Left forelimb (tissue), 1 donor: ENCODE results near the gene CMTM3.
"Not testable (repeated sequence)": the region's sequence is repeated elsewhere in the genome, so short reads cannot be mapped to it uniquely, and the experiment has no call there.

Experiments used
- DNase-seq: peaks from one replicate; pipeline ENCODE4 v3.0.0-alpha.2; 2018; ENCODE audit warnings: low spot score

CMTM3 gene

DNA sequence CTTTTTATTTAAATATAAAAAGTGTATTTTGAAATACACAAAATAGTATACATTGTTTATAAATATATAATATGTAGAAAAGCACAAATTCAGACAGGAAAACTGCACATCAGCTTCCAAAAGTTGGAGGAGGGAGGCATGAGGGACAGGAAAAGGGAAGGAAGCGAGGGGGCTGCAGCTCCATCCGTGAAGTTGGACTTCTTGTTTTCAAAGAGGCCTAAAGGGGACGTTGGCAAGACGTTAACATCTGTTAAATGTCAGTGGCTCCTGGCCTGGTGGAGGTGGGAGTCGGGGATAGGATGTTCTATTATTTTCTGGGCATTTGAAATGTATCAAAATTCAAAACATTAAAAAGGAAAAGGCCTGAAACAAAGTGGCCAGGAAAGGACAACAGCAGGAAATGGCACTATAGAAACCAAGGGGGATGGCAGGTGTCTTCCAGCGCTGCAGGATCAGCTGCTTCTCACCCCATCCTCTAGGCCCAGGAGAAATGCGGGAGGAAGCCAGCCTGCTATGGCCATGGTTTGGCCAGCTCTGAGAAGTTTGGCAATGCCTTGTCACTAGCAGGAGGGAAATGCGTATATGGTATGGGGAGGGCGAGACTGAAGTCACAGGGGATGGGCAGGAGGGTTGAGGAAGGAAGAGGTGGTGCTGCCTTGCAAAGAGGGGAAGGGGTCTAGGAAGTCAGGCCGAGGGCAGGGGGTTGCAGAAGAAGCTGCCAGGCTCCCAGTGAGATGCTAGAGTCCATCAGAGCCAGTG, 18.8 kb upstream of the CMTM3 start:
- no peak for DNase-seq

DNA sequence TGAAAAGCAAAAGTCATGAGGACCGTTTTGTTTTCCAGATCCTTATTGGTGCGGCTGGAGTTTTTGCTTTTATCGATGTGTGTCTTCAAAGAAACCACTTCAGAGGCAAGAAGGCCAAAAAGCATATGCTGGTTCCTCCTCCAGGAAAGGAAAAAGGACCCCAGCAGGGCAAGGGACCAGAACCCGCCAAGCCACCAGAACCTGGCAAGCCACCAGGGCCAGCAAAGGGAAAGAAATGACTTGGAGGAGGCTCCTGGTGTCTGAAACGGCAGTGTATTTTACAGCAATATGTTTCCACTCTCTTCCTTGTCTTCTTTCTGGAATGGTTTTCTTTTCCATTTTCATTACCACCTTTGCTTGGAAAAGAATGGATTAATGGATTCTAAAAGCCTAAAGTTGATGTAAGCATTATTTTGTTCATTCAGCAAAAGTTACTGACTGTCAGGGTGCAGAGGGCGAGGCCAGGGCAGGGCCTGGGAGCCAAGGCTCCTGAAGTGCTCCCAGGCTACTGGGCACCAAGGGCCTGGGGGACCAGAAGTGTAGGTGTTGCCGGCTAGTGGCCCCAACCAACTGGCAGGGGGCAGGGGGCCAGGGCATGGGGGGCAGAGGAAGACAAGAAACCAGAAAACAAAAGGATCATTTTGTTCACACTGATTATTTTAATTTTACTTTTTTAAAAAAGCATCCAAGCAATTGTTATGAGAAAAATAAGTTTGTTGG, 16.5 kb upstream of the CMTM3 start:
- no peak for DNase-seq

DNA sequence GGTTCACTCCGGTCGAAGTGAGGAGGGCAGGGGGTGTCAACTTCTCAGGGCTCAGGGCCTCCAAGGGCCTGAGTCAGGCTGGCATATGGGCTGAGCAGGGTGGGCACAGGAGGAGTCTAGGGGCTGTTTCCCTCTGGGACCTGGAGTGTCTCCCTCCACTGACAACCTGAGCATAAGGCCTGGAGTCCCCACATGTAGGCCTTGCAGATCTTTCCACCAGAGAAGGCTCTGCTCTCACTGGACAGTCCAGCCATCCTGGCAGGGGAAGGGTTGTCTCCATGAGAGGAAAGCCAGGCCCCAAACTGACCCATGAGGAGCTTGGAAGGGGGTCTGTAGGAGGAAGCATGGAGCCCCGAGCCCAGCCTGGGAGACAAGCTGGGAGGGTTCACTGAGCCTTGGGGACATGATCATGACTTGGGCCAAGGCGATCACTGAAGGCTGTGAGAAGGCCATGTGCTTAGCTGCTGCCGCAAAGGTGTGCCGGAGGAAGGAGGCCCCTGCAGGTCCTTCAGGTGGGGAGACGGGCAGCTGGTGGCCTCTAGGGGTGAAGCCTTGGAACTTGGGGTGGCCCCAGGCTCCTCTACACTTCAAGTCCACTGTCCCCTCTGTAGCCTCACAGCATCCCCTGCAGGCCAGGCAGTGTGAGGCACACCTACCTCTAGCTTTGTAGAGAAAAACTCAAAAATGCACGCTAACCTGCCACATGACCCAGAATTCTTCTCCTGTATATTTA, 15.4 kb upstream of the CMTM3 start:
- no peak for DNase-seq

DNA sequence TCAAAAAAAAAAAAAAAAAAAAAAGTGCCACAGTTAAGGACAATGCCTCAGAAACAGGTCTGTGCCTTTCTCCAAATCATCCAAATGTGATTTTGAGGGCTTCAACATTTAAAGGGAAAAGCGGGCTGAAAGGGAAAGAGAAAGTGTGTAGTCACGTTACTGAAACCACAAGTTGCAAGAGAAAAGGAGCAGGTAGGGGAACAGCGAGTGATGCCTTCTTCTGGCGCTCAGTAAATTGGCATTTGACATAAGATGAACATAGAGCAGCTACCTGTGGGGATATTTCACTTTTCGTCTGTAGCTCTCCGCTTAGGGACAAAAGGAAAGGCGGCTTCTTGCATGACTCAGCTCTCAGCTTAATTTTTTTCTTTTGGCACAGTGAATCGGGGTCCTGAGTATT, 14.2 kb upstream of the CMTM3 start:
- no peak for DNase-seq

DNA sequence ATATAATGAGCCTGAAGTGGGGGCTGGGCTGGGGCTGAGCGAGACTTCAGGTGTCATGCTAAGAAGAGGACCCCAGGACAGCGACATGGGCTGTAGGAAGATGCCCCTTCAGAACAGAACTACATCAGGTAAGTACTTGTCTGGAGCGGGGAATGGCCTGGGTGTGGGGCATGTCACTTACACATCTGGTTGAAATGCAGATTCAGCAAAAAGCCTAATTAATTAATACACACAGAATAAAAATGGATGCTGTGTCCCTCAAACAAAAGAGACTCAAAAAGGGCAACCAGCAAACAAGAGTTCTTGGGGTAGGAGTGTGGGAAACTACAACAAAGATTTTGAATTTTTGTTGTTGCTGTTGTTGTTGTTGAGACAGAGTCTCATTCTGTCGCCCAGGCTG, 13.5 kb upstream of the CMTM3 start:
- DNase-seq, result no peak

DNA sequence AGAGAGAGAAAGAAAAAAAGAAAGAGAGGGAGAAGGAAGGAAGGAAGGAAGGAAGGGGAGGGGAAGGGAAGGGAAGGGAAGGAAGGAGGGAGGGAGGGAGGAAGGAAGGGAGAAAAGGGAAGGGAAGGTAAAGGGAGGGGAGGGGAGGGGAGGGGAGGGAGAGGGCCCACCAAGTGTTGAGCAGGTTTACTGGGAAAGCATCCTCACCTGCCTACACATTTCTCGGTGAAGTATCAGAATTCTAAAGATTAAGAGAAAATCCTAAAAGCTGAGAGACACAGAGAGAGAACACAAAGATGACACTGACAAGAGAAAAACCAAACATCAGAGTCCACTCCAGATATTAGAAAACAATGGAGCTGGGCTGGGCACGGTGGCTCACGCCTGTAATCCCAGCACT, 12.3 kb upstream of the CMTM3 start:
- no peak for DNase-seq

DNA sequence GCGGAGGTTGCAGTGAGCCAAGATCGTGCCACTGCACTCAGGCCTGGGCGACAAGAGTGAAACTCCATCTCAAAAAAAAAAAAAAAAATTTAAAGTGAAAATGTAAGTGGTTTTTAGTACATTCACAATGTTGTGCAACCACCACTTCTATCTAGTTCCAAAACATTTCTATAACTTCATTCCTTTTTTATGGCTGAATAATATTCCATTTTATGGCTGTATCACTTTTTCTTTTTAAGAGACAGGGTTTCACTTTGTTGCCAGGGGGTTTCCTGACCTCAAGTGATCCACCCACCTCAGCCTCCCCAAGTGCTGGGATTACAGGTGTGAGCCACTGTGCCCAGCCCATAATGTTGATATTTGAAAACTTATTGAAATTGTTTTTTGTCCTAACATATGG, 11.7 kb upstream of the CMTM3 start:
- DNase-seq, result no peak

DNA sequence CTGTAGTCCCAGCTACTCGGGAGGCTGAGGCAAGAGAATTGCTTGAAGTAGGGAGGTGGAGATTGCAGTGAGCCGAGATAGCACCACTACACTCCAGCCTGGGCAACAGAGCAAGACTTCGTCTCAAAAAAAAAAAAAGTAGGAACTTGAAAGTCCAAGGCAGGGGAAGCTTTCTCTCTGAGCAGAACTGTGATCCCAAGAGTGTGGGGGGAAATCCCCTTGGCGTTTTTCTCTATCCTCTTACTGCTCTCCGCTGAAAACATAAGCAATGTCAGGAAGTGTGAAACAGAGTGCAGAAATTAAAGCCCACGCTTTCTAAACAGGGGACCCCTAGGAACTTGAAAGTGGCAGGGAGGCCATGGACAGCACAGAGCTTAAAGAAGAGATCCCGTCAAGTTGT, 9.8 kb upstream of the CMTM3 start:
- no peak for DNase-seq

DNA sequence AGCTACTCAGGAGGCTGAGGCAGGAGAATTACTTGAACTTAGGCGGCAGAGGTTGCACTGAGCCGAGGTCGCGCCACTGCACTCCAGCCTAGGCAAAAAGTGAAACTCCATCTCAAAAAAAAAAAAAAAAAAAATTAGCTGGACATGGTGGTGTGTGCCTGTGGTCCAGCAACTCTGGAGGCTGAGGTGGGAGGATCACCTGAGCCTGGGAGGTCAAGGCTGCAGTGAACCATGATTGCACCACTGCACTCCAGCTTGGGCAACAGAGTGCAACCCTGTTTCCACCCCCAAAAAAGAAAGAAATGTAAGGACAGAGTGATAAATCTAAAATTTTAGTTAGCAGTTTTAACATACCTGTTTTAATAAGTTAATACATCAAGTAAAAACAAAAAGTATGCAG, 7.9 kb upstream of the CMTM3 start:
- not testable (repeated sequence) for DNase-seq

DNA sequence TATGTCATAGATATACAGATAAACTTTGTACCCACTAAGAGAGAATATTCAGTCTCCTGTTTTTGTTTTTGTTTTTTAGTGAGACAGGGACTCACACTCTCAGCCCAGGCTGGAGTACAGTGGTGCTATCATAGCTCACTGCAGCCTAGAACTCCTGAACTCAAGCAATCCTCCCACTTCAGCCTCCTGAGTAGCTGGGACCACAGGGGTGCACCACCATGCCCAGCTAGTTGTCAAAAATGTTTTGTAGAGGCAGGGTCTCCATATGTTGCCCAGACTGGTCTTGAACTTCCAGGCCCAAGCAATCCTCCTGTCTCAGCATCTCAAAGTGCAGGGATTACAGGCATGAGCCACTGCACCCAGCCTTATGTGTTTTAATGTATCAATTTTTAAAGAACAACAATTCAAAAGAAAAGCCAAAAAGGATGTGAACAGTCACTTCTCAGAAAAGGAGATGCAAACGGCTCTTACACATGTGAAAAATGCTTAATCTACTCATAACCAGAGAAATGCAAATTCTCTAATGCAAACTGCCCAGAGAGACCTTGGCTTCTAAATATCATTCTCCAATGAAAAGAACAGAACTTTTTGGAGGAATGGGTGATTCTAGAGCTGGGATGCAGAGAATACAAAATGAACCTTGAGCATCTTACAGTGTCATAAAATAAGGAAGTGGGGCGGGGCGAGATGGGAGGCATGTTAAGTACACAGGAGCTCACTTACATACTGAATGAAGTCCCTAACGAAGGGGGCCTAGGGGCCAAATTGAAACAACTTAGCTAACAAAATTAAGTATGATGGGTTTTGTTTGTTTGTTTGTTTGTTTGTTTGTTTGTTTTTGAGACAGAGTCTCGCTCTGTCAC, 7.3 kb upstream of the CMTM3 start:
- no peak for DNase-seq

DNA sequence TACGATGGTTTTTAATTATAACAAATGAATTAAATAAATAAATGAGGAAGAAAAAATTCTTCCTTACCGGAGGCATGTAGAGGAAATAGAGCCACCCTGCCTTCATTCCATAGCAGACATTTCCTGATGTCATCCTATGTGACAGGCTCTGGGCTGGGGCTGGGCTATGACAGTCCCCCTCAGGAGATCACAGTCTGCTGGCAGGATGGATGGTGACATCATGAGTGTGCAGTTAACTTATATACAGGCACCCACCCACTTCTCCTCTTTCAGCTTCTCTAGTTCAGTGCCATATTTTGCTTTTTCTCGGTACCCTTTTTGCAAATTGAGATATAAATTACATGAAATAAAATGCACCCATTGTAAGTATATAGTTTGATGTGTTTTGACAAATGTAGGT, 6.4 kb upstream of the CMTM3 start:
- DNase-seq, result no peak

DNA sequence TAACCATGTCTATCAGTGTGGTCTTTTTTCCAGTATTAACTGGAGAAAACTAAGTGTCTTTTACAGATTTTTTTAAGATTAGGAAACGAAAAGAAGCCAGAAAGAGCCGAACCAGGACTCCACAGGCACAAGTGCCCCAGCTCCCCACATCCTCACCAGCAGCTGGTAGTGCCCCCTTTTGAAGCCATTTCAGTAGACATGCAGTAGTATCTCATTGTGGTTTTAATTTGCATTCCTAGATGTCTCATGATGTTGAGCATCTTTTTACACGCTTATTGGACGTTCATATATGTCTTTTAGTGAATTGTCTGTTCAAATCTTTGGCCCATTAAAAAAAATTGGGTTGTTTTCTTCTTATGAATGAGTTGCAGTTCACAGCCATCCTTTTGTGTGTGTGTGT, 4.8 kb upstream of the CMTM3 start:
- DNase-seq, result no peak

DNA sequence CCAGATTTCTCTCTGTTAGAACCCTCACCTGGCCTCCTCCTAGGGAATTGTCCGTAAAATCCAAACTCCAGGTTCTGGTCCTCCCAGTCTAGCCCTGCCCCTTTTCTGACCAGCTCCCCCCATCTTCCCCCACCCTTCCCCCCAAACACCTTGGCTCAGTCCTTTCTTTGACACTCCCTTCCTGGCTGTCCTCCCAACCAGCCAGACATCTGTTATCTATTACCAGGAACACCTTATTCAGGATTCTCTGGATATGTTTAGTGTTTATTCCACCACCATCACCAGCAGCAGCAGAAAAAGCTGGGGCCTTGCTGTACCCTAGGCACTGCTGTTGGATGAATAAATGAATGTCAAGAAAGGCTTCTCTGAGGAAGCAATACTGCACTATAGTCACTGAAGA, 4.0 kb upstream of the CMTM3 start:
- DNase-seq, result no peak

DNA sequence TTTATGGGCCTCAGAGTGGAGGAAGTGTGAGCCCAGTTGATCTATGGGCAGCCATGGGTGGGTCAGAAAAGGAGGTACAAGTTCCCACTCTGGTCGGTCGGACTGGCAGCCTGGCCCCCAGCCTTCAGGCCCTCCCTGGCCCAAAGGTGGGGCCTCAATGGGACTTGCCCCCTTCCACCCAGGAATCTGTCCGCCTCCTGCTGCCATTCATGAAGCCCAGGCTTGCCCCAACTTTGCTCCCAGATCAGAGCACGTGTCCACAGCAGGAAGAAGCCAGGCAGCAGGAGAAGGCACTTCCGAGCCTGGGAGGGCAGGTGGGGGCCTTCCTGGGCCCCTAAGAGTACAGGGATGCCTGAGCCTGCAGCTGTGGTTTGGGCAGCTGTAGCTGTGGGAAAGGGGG, 3.0 kb upstream of the CMTM3 start:
- no peak for DNase-seq

DNA sequence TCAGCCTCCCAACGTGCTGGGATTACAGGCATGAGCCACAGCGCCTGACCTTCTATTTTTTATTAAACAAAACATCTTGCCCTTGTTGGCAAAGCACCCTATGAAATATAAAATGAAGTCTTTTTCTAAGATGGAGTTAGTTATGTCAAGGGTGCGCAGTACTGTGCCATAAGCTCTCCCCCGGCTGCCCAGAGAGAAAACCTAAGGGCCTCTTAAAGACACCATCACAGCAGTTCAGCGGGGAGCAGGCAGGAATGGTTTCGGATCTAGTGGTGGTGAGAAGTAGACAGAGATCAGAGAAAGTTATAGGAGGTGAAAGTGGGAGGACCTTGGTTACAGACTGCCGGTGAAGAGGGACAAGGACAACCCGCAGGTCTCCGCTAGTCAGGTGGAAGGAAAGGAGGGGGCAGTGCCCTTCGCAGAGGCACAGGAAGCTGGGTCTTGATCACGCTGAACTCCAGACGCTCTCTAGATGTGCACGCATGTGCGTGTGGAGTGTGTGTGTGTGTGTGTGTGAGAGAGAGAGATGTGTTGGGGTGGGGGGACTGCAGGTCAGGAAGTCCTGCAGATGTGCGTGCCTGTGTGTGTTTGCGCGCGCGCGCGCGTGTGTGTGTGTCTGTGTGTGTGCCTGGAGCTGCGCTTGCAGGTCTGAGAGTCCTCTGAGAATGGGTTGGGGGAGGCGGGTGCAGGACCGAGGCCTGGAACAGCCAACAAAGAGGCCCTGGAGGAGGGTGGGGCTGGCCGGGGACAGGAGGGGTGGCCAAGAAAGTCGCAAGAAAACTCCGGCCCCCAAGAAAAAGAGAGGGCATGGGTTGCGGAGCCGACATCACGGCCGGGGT, 748 bp upstream of the CMTM3 start:
- peak; percentile 87 for DNase-seq

DNA sequence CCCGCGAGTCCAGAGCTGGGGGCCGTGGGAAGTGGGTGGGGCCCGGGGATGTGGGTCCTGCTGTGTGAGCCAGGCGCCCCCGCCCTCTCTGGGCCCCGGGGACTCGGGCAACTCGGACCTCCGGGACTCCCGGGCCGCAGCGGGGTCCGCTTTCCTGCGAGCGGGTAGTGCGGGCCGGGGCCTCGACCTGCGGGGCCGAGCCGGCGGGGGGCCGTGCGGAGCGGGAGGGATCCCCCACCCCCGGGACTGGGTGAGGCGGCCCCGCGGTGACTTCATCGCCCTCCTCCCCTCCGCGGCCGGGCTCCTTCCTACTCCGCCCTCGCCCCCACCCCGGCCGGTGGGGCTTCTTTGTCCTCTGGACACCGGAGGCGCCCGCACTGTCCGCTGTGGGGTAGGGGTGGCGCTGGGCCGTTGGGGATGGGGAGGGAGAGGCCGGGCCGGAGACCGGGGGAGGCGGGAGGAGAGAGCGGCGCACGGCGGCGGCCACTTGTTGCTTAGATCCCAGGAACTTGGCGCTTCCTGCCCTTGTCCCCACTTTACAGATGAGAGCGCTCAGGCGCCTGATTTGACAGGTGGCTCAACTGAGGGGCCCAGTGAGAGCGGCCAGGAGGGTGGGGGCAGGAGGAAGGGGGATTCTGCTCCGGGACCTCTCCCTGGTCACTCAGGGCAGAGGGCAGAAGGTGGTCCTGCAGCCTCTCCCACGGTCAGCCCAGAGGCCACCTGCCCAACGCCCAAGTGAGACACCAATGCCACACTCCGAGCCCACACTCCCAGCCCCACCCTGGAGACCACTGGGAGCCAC, 874 bp downstream of the CMTM3 start:
- DNase-seq, result peak; percentile 79

DNA sequence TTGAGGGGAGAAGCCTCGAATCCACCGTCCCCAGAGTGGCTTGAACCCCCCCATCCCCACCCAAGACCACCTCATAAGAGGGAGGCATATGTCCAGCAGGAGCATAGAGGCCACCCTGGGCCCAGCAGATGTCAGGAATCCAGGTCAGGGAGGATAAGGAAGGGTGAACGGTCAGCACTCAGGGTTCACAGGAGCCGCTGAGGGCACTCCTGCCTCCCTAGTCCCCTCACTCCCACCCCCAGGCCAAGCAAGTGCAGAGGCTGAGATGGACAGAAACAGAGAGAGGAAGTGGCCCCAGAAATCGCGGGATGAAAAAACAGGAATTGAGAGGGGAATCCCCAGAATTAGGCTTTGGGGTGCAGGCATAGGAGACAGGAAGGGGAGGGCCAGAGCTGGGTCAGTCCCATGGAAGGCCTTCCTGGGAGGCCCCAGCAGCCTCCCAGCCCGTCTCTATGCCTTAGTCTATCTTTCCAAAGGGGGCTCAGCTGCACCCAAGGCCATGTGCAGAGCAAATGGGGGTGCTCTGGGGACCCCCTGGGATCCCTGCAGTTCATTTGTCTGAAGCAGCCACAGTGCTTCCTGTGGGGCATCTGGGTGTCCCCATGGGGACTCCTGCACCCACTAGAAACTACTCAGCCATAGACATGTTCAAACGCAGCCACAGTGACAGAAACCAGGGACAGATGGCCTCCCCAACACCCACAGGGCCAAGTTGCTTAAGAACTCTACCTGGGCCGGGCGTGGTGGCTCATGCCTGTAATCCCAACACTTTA, 1.7 kb downstream of the CMTM3 start:
- DNase-seq, result no peak

DNA sequence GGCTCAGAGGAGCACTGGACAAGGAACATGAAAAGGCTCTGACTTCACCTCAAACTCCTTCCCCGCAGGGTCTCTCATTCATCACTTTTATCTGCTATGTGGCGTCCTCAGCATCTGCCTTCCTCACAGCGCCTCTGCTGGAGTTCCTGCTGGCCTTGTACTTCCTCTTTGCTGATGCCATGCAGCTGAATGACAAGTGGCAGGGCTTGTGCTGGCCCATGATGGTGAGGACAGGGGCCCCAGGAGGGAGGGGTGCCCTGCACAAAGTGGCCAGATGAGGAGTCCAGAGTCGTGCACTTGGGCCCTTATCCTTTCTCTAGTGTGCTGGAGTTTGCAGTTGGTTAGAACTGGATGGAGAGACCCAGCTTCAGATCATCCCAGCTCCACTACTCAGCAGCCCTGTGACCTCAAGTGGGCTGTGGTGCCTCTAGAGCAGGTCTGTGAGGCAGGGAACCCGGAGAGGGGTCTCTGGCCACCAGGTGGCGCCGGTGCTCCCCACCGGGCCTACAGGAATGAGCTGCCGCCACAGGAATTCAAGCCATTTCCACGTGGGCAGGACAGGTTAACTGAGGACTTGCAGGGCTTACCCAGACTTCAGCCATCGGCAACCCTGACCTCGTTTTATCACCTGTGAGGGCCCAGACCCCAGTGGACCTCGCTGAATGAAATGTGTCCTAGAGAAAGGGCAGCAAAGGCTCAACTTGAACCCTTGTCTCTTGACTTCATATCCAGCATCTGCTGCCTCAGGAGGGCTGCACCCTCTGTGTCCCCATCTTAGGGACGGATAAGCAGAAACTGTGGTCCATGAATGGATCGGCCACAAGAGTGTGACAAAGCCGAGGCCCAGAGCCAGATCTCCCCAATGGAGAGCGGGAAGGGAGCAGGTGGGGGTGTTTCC, 4.0 kb downstream of the CMTM3 start:
- peak; percentile 82 for DNase-seq

DNA sequence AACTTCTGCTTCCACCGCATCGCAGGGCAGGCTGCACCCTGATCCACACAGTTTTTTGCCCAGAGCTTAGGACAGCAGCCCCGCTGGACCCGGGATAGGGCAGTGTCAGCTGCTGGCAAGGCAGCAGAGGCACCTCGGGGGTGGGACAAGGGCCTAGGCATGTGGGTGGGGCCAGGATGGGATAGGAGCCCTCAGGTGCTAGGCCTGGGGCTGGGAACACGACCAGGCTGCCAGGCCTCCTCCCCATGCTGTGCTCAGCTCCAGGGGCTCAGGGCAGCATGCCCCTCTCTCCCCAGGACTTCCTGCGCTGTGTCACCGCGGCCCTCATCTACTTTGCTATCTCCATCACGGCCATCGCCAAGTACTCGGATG, 4.6 kb downstream of the CMTM3 start:
- DNase-seq, result no peak
